Common myeloid progenitor, CD34-positive (primary cell): ENCODE results near the gene KDM8.
A peak's percentile ranks its signal among the peaks of the same experiment; 100 is the strongest.
"Not testable (repeated sequence)": the region's sequence is repeated elsewhere in the genome, so short reads cannot be mapped to it uniquely, and the experiment has no call there.

ENCODE experiments used
- CTCF ChIA-PET: fragments of 350-600 bp; sonication (Branson Sonifier 250); formaldehyde crosslinking; loops from one replicate; lab custom pipeline; 2021; ENCODE audit warnings: antibody characterized with exemption; lab: Charles Lee
- POLR2A ChIA-PET: fragments of 350-600 bp; sonication (Branson Sonifier 250); formaldehyde crosslinking; loops from one replicate; lab custom pipeline; 2021; ENCODE audit warnings: antibody characterized with exemption; lab: Charles Lee
- DNase-seq, 3 donors: peaks; one replicate each; pipeline versions ENCODE4 v3.0.0 to v3.0.0-alpha.2; 2013
- H3K27ac ChIP-seq, 2 experiments: 1 replicate in 1 of 2; 2 replicates in 1 of 2; pipeline ENCODE4 v1.7.0; 2013; ENCODE audit warnings: inconsistent platforms in 2 of 2, low read length in 2 of 2, mild to moderate bottlenecking in 2 of 2, low read depth in 1 of 2, moderate library complexity in 1 of 2; ENCODE audit not compliant: severe bottlenecking in 2 of 2, insufficient read depth in 1 of 2, poor library complexity in 1 of 2
- H3K27me3 ChIP-seq, 5 experiments: replicated peaks in 2 of 5; 1 replicate in 3 of 5; 2 replicates in 2 of 5; pipeline versions ENCODE4 v1.6.1 to v1.7.0; 2013; ENCODE audit warnings: low read length in 4 of 5, mild to moderate bottlenecking in 2 of 5, moderate library complexity in 2 of 5, inconsistent platforms in 1 of 5; ENCODE audit not compliant: insufficient read depth in 5 of 5, control insufficient read depth in 4 of 5
- H3K36me3 ChIP-seq, 4 experiments: 1 replicate in 2 of 4; 2 replicates in 2 of 4; pipeline versions ENCODE4 v1.6.1 to v1.7.0; 2013; ENCODE audit warnings: low read length in 3 of 4, control low read depth in 1 of 4, mild to moderate bottlenecking in 1 of 4; ENCODE audit not compliant: control insufficient read depth in 4 of 4, insufficient read depth in 4 of 4
- H3K4me1 ChIP-seq, 4 experiments: 1 replicate in 3 of 4; 2 replicates in 1 of 4; pipeline versions ENCODE4 v1.6.1 to v1.7.1; 2013; ENCODE audit warnings: low read length in 3 of 4, mild to moderate bottlenecking in 3 of 4, control low read depth in 1 of 4, inconsistent platforms in 1 of 4, moderate library complexity in 1 of 4; ENCODE audit not compliant: control insufficient read depth in 4 of 4, insufficient read depth in 4 of 4; ENCODE audit errors: control extremely low read depth in 1 of 4
- H3K4me3 ChIP-seq, 7 experiments: 1 replicate in 4 of 7; 2 replicates in 3 of 7; pipeline versions ENCODE4 v1.5.1 to v1.7.0; 2013; ENCODE audit warnings: mild to moderate bottlenecking in 7 of 7, low read length in 6 of 7, moderate library complexity in 6 of 7, inconsistent platforms in 2 of 7, low read depth in 2 of 7, control low read depth in 1 of 7; ENCODE audit not compliant: insufficient read depth in 4 of 7, control insufficient read depth in 1 of 7; ENCODE audit errors: extremely low read depth in 1 of 7
- H3K9me3 ChIP-seq, 5 experiments: 1 replicate in 4 of 5; 2 replicates in 1 of 5; pipeline versions ENCODE4 v1.6.1 to v1.7.1; 2013; ENCODE audit warnings: low read length in 4 of 5, mild to moderate bottlenecking in 2 of 5, inconsistent platforms in 1 of 5, low read depth in 1 of 5, moderate library complexity in 1 of 5; ENCODE audit not compliant: control insufficient read depth in 4 of 5, insufficient read depth in 2 of 5; ENCODE audit errors: control extremely low read depth in 1 of 5
- WGBS: methylation state at CpG from one replicate; pipeline ENCODE4 v1.1.5; 2013; ENCODE audit not compliant: insufficient coverage; 5-methylcytosine and 5-hydroxymethylcytosine counted together

KDM8 gene

GRCh38 chr16:27204312-27204915 lies 1.1 kb downstream of the KDM8 start:
- H3K4me1 ChIP-seq = peaks cover 14 to 23% (median 21%) of the 10 kb centered on the region in 4 experiments
- no peaks in the 10 kb centered on the region for H3K27me3 ChIP-seq
- peaks cover 0 to 10% (median 0%) of the 10 kb centered on the region in 4 experiments for H3K36me3 ChIP-seq
- no peak for DNase-seq
- peak overlapping the region; percentile 95 to 97 for H3K27ac ChIP-seq
- POLR2A ChIA-PET = interaction anchor here (0.7 to 1.5 kb wide), 2 partner anchors 13 to 78 kb away, joined by 3 read pairs; no protein-coding TSS in a partner anchor
- no peaks in the 10 kb centered on the region for H3K9me3 ChIP-seq
- CTCF ChIA-PET = interaction anchor here (1.2 to 3.5 kb wide), 3 partner anchors 11 to 26 kb away, joined by 3 to 16 read pairs (median 9); no protein-coding TSS in a partner anchor
- H3K4me3 ChIP-seq = peak overlapping the region; percentile 11 to 97 (median 86)
- 69% methylated on average over 13 of the region's 14 CpGs for WGBS

DNA sequence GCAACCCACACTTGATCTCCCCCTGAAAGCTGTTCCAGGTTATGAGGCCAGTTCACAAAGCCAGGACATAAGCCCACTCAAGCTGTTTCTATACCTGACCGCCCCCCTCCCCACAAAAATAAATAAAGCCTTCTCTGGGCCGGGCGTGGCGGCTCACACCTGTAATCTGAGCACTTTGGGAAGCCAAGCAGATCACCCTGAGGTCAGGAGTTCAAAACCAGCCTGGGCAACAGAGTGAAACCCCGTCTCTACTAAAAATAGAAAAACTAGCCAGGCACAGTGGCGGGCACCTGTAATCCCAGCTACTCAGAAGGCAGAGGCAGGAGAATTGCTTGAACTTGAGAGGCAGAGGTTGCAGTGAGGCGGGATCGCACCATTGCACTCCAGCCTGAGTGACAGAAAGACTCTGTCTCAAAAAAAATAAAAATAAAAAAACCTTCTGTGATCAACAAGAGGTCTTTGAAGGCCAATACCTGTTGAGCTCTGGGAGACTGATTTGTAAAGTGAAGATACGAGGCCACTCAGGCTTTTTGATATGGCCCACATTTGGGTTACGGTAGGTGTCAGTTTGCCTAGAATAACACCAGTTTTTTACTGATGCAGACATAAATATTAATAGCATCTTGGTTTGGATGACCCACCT lies 2.2 kb downstream of the KDM8 start:
- no peak for DNase-seq
- H3K27me3 ChIP-seq = no peaks in the 10 kb centered on the region
- H3K36me3 ChIP-seq = peaks cover 0 to 17% (median 4%) of the 10 kb centered on the region in 4 experiments
- 100% methylated on average over 6 of the region's 10 CpGs for WGBS
- H3K4me1 ChIP-seq = peaks cover 7 to 15% (median 14%) of the 10 kb centered on the region in 4 experiments
- H3K9me3 ChIP-seq = no peaks in the 10 kb centered on the region
- no peak overlapping the region for H3K27ac ChIP-seq
- no peak overlapping the region for H3K4me3 ChIP-seq
- POLR2A ChIA-PET = no interaction called here
- CTCF ChIA-PET = interaction anchor here (1.2 to 3.5 kb wide), 2 partner anchors 10 to 27 kb away, joined by 3 to 16 read pairs; no protein-coding TSS in a partner anchor

GRCh38 chr16:27207121-27207520 lies 3.8 kb downstream of the KDM8 start:
- H3K27me3 ChIP-seq, H3K4me3 ChIP-seq, POLR2A ChIA-PET, H3K27ac ChIP-seq, DNase-seq, H3K9me3 ChIP-seq: not testable (repeated sequence)
- CTCF ChIA-PET = interaction anchor here (4.2 kb wide), 1 partner anchor 23 kb away, joined by 15 read pairs; no protein-coding TSS in a partner anchor
- Histone ChIP-seq H3K36me3 (peaks cover 0 to 24% (median 9%) of the 10 kb centered on the region in 4 experiments), H3K4me1 (peaks cover 7 to 15% (median 14%) of the 10 kb centered on the region in 4 experiments)
- WGBS = 96% methylated on average over 10 of the region's 10 CpGs

DNA sequence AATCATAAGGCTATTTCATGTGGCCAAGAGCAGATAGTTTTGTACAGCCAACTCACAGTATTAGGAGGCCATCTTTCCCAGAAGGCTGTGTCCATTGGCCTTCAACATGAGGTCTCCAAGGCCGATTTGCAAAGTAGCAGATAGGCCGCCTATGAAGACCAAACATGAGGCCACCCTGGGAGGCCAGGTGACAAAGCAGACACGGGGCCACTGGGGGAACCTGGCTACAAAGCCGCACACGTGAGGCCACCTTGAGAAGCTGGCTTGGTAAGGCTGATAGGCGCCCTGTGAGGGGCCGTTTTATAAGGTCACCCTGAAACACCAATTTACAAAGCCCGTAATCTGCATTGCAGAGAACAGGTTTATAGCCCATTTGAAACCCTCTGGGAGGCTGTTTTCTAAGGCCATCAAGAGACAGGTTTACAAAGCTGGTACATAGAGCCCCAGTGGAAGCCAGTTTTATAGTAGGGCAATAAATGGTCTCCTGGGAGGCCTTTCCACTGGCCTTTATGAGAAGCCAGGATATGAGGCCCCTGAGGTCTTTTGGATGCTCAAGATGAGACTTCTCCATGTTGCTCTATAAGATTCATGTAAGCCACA lies 4.9 kb downstream of the KDM8 start:
- WGBS = over 99% methylated on average over 8 of the region's 8 CpGs
- no peaks in the 10 kb centered on the region for H3K9me3 ChIP-seq
- no peak overlapping the region for H3K27ac ChIP-seq
- no peaks in the 10 kb centered on the region for H3K27me3 ChIP-seq
- peaks cover 0 to 24% (median 11%) of the 10 kb centered on the region in 4 experiments for H3K36me3 ChIP-seq
- H3K4me1 ChIP-seq = peaks cover under 1 to 11% (median 9%) of the 10 kb centered on the region in 4 experiments
- ChIA-PET CTCF (interaction anchor here (0.8 to 4.2 kb wide), 3 partner anchors 14 to 29 kb away, joined by 3 to 15 read pairs (median 8); no protein-coding TSS in a partner anchor), POLR2A (no interaction called here)
- H3K4me3 ChIP-seq = no peak overlapping the region
- no peak for DNase-seq

DNA sequence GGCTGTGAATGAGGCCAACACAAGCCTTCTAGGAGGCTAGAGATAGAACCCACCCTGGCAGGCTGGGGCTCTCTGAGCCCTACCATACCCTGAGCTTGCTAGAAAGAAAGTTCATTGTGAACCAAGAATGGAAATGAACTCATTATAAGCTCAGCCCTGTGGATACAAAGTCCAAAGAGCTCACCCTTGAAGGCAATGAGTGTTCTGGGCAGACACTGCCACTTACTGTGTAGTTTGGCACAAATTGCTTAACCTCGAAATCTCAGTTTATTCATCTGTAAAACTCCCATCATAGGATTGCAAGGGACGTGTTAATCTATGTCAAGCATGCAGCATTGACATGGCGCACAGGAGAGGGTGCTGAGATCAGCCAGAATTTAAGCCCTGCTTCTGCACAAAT lies 5.5 kb downstream of the KDM8 start:
- Histone ChIP-seq H3K27ac (no peak overlapping the region), H3K27me3 (no peaks in the 10 kb centered on the region), H3K9me3 (no peaks in the 10 kb centered on the region), H3K4me3 (no peak overlapping the region), H3K36me3 (peaks cover 0 to 26% (median 13%) of the 10 kb centered on the region in 4 experiments), H3K4me1 (peaks cover 0 to 11% (median 8%) of the 10 kb centered on the region in 4 experiments)
- ChIA-PET CTCF (interaction anchor here (0.8 to 4.2 kb wide), 4 partner anchors 12 to 30 kb away, joined by 3 to 15 read pairs (median 6); no protein-coding TSS in a partner anchor), POLR2A (no interaction called here)
- DNase-seq = no peak
- 100% methylated on average over 3 of the region's 3 CpGs for WGBS

DNA sequence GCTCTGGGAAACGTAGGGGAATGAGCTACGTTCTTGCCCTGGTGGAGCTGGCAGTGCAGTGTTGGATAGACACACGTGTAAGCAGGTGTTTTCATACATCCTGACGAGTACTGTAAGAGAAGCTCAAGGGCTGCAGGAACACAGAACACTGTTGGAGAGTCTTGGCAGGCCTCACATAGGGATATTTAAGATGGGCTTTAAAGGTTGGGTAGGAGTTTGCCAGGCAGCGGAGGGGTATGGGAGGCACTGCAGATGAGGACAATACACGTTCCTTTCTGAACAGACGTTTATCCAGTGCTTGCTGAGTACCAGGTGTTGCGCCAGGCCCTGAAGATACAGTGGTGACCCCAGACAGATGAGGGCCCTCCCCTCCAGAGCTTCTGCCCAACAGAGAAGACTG lies 6.3 kb downstream of the KDM8 start:
- Histone ChIP-seq H3K27ac (no peak overlapping the region), H3K4me1 (peaks cover 0 to 4% (median under 1%) of the 10 kb centered on the region in 4 experiments), H3K27me3 (no peaks in the 10 kb centered on the region), H3K9me3 (no peaks in the 10 kb centered on the region), H3K36me3 (peaks cover 0 to 34% (median 15%) of the 10 kb centered on the region in 4 experiments), H3K4me3 (no peak overlapping the region)
- DNase-seq = no peak
- POLR2A ChIA-PET = no interaction called here
- 94% methylated on average over 7 of the region's 8 CpGs for WGBS
- CTCF ChIA-PET = interaction anchor here (0.7 to 4.2 kb wide), 4 partner anchors 13 to 30 kb away, joined by 3 to 15 read pairs (median 6); no protein-coding TSS in a partner anchor
